AG08395 (cell line): ENCODE results near the gene PARG.
"Not testable (repeated sequence)": the region's sequence is repeated elsewhere in the genome, so short reads cannot be mapped to it uniquely, and the experiment has no call there.

Experiments used
- DNase-seq: peaks from one replicate; pipeline ENCODE4 v3.0.0; 2012; ENCODE audit warnings: mixed read lengths, low spot score

PARG gene

DNA sequence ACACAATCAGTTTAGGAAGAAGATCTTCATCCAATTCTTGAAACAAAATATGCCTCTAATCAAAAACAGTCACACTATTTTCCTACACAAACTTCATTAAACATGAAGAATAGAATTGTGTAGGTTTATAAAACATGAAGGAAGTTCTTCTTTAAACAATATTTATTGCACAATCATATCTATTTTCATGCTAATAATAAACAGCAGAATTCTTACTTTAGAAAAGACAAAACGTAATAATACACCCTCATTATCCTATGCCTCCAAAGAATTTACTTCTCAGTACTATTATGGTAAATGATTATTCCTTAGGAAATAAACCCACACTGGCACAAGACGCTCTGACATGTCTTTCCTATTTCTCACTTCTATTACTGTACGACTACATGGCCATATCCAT is 41.4 kb downstream of the PARG start:
- DNase-seq, result not testable (repeated sequence)

DNA sequence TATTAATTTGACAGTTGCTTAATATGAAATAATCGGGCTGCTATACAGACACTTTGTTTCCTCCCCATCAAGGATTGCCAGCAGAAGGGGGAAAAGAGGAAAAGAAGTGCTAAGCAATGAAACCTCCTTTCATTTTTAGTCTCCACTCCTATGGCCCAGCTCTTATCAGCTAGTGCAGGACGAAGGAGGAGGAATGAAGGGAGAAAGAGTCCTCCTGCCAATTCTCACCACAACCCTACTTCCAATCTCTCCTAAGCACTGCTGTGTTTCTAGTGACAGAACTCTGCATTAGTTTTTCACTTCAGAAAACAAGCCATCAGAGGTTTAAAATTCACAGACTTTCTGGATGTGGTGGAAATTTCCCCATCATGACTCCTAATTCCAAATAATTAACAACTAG is 41.8 kb downstream of the PARG start:
- not testable (repeated sequence) for DNase-seq

DNA sequence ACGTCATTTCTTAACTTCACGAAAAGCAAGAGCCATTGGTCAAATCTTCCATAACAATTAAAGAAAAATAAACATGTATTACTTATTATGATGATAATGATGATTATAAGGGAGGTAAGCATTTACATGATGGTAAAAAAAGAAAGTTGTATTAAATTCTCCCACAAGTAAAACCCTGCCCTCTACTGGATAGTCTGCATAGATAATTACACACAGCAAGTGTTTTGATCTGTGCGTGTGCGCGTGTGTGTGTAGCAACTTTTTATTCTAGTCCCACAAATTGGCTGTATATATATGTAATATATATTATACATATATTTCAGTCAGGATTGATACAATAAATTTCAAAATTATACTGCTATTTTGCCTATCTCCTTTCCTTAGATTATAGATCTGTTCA is 51.8 kb downstream of the PARG start:
- not testable (repeated sequence) for DNase-seq

DNA sequence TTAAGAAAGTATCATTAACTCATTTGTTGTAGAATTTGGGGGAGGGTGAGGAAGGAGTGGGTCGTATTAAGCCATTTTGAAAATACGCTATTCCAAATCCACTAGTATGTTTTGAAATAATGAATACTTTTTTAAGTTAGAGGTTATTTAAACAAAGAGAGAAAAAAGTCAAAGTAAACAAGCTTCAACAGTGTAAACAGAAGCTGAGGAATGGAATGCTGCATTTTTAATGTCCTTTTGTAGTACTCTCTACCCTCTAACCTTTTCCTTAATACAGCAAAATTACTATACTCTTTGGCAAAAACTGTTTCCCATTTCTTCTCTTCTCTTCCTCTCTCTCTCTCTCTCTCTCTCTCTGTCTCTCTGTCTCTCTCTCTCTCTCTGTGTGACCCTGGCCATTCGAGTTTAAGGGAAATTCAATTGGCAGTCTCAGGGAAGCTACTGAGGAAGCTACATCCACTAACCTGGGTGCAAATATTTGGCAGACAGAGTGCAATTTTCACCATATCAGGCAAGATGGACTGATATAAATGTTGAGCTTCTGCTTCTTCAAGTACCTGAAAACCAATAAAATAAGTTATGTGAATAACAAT is 57.0 kb downstream of the PARG start:
- DNase-seq, result not testable (repeated sequence)

DNA sequence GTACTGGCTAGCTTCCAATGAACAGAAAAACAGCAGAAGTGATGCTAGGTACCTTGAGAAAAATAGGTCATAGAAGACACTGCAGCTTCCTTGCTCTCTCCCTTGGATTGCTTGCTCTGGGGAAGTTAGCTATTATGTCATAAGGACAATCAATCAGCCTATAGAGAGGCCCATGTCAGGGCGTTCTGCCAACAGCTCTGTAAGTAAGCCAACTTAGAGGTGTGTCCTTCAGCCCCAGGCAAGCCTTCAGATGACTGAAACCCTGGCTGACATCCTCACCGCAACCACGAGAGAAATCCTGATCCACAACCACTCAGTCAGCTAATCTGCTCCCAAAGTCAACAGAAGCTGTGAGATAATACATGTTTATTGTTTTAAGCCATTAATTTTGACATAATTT is 58.0 kb downstream of the PARG start:
- DNase-seq, result not testable (repeated sequence)

DNA sequence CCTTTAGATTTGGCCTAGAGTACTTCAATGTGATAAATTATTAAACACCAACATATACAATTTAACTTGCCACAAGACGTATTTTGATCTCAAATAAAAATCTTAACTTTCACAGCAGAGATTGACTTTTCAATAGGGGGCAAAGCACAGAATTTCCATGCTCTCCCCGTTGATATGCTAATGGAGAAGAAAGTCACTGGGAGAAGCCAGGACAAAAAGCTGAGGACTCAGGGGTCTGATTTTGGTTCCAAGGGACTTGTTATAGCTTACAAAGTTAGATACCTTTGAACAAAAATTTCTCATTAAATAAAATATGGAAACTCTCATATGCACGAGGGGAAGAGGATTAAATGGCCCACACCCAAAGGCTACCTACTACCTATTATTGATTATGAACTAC is 59.5 kb downstream of the PARG start:
- not testable (repeated sequence) for DNase-seq

DNA sequence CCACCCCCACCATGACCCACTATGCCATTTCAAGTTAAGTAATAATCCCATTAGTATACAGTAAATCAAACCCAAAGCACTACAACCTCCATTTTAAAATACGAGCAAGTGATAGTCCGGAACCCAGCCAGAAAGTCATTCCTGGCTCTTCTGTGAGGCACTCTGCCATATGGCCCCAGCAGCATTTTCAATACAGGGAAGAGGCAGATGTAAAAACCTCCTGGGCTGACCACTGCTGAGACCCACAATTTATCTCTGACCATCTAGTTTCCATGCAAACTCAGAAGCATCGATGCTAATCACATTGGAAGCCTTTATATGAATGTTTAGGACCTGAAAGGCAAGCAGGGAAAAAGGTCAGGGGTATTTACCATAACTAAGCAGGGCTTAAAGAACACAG is 69.1 kb downstream of the PARG start:
- DNase-seq, result not testable (repeated sequence)

DNA sequence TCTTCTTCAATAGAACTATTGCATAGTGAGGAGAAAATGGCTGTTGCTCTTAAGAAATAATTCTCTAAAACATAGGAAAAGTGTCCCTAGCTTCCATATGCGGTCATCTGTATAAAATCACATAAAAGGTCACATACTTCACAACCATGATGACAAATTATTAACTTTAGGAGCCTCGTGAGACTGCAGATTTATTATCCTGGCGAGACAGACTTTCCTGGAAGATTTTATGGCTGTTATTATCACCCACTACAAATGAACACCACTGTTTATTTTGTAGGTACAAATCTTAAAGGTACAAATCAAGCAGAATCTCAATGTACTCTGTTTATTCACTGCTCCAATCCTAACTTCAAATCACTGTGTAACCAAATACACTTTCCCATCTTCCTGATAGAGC is 70.4 kb downstream of the PARG start:
- DNase-seq, result not testable (repeated sequence)

DNA sequence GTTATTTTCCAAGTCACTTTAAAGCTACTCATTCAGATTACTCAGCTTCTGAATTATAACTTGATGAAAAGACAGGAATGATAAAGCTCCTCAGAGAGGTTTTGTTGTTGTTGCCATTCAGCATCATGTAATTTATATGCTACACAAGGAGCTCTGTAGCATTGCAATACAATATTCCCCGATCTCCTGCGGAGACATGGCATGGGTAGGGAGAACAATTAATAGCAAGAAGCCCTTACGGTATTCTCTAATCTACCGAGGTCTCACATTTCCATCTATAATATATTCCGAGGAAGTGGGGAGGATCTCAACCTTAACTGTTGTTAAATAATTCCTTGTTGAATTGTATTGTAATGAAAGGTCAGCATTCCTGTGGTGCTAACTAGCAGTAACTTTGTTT is 81.9 kb downstream of the PARG start:
- not testable (repeated sequence) for DNase-seq

DNA sequence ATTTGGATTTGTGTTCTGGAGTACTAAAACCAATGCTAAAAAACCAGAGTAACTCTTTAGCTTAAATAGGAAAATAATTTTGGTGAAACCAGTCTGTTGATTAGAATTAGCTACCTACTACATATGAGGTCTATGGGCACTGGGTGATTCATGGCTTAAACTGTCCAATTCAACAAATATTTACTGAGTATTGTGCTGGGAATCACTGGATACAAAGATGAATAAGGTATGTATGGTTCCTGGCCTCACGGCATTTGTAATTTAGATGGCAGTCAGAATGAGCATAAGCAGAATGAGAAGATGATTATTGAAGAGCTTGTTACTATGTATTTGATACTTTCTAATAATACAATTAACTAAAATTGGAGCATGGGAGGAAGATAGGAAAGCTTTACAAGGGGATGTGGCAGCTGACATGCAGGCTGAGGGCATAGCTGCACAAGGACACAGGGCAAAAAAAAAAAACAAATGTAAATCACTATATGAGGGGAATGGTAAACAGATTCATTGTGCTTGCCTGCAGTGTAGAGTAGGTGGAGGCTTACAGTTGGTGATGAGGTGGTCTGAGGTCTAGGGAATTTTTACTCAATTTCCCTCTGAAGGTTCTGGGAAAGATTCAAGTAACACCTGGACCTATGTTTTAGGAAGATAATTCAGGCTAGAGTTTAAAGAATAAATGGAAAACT is 83.0 kb downstream of the PARG start:
- not testable (repeated sequence) for DNase-seq

DNA sequence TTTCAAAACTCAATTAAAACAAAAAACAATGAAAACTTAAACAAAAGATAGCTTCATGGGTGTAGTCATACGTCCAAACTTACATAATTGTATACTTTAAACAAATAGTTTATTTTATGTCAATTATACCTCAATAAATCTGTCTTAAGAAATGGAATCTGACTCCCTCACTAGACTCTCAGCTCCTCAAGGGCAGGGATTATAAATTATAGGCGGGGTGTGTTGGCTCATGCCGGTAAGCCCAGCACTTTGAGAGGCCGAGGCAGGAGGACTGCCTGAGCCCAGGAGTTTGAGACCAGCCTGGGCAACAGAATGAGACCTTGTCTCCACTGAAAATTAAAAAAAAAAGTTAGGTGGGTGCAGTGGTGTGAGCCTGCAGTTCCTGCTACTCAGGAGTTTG is 92.3 kb downstream of the PARG start:
- not testable (repeated sequence) for DNase-seq

DNA sequence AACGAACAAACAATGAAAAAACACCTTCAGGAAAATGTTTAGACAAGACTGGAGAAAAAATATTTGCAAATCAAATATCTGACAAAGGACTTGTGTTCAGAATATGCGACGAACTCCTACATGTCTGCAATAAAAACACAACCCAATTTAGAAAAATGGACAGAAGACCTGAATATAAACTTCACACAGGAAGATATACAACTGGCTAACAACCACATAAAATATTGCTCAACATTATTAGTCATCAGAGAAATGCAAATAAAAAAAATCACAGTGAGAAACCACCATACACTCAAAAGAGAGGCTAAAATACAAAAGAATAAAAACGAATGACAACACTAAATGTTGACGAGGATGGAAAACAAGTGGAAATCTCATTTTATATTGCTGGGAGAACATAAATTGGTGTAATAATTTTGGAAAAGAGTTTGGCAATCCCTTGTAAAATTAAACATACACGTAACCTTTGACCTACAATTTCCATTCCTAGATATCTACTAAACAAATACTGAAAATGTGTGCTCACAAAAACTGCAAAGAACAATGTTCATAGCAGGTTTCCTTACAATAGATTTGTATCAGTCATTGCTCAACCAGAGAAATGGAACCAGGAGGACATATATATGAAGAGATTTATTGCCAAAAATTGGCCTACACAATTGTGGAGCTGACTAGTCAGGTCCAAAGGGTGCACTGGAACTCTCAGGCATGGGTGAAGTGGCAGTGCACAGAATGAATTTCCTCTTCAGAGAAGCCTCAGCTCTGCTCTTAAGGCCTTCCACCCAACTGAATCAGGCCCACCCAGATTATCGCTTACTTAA is 96.8 kb downstream of the PARG start:
- peak; percentile 11 for DNase-seq

DNA sequence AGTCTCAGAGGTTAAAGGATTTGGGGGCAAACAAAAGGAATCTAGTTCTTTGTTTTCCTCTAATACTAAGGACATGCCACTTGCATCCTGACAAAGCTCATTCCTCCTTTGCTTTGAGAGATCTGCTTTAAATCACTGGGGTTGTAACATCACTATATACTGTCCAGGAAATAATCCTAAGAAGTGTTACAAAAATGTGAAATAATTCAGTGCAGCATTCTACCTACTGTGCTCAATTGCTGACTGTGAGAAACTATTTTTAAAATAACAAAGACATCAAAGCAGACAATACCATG is 99.5 kb downstream of the PARG start:
- DNase-seq, result not testable (repeated sequence)

DNA sequence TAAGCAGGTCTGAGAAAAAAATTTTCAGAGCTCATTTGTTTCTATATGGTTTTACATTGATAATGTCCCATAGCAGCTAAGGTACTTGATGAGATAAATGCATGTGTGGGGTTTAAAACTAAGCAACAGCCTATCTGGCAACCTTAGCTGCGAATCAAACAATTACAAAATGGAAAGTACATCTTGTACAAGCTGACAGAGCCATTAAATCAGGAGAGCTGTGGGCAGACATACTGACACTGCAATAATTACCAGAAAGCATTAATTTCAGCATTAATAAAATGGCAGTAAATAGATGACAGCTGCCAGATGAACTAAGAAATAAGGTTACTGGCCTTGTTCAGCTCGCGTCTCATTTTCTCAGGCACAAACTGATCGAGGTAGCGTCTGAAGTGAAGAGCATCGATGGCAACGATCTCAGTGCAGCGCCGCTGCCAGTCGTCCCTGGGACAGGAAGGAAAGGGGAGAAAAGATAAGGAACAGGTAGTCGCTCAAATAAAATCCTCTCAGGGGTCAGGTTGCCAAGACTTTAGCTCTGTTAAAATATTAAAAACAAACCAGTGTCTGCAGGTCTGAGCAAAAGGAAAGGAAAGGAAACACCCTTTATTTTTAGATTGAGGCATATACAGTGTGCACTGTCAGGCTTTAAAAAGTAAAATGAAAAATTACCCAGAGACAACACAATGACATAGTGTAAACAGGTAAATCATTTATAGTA is 100.1 kb downstream of the PARG start:
- no peak for DNase-seq

DNA sequence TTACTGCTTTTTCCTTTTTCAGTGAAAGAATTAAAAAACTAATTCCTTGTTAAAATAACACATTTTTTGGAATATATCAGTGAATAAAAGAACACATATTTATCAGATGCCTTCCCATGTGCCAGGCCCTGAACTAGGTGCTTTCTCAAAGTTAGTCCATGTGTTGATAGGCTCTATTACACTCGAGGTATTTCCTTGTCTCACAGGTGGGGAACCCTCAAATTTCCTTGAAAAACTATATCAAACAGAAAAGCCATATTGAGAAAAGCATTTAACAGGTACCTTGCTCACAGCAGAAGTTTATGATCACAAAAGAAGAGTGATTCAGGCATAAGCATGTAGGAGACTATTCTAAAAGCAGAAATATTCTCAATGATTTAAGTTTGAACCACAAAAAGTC is 104.1 kb downstream of the PARG start:
- DNase-seq, result no peak

DNA sequence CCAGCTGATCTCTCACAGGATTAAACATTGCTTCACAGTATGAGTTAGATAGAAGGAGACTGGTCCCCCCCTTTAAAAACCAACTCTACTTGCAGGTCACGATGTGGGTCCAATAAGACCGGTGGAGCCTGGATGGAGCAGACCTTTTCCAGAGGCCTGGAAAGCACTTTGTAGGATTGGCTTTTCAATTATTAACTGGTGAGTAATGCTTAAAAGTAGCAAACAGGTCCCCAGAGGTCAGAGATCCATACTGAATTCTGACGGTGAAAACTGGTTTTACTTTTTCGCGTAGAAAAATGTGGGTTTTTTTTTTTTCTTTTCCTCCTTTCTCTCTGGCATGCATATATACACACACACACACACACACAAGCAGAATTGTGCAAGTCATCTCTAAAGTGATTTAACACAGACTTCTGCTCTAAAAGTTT is 104.8 kb downstream of the PARG start:
- DNase-seq, result no peak

DNA sequence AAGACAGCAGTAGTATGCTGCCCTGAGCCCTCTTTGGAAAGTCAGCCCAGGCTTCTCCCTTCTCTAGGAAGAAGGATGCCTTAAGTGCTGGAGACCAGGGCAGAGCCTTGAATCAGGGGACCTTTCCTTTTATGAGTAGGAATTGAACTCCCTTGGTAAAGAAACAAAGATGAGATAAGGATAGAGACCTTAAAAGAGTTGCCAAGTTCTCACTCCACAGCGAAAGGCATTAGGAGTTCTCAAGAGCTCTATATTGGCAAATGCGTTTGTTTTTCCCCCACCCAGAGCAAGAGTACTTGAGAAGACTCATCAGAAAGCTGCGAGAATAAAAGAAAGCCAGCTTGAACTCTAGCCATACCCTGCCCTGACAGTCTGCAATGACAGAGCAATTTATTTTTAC is 106.9 kb downstream of the PARG start:
- no peak for DNase-seq

DNA sequence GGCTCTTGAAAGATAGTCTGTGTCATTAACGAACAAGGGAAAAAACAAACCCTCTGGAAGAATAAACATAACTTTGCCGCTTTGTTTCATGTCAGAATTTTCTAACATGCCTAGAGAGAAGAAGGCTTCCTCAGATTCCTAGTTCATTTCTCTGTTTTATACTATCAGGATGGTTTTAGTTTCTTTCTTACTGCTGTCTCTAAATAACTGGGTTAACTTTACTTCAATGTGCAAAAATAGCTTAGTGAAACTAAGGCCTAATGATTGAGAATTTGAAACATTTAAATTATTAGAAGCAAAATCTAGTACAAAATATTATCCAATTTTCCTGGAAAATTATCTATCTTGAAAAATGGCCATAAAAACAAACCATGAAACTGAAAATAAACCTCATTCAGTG is 107.6 kb downstream of the PARG start:
- DNase-seq, result no peak

DNA sequence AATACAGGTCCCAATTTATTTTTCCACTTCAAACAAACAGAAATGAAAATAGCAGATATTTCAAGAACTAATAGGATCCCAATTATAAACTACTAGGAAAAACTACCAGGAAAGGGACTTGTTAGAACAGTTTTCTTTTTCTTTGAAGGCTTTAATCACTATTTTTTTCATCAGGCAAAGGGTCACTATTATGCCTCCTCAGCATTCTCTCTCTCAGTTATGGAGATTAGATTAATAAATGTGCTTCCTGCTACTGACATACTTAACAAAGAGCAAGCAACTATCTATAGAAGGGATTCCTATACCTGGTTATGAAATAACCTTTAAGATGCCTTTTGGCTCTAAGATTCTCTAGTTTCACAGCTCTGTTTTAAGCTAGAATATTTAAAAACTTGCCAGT is 108.7 kb downstream of the PARG start:
- no peak for DNase-seq

DNA sequence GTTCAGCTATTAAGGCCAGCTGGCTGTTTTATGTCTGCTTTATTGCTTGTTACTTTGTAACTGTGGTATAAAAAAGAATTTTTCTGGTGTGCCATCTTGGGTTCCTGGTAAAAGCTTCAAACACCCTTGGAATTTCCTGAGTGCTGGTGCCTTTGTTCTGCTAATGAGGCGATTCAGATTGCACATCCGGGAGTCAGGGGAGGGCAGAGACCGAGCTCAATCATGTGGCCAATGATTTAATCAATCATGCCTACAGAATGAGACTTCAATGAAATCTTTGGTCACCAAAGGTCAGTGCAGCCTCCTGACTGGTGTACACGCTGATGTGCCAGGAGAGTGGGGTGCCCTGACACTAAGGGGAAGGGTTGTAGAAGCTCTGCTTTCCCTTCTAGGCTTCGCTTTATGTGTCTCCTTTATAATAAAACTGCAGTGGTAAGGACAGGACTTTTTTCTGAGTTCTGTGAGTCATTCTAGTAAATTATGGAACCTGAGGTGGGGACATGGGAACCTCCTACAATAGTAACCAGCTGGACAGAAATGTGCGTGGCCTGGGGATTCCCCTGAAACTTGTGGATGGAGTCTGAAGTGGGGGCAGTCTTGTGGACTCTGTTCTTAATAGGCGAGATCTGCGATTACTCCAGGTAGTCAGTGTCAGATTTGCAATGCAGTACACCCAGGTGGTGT is 110.3 kb downstream of the PARG start:
- DNase-seq, result peak; percentile 3

DNA sequence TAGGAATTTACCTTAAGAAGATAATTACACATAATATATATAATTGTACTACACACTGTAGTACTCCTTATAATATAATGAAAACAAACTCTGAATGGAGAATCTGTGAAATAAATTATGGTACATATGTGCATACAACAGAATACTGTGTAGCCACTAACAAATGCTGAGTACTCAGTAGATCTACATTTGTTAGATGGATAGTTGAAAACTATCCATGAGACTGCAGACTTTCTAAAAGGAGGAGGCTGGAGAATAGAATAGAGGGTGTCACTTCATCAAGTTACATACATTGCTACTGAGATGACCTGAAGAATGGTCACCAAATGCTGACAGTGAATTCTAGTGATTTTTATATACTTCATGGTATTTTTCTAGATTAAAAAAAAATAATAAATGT is 111.0 kb downstream of the PARG start:
- DNase-seq, result no peak

DNA sequence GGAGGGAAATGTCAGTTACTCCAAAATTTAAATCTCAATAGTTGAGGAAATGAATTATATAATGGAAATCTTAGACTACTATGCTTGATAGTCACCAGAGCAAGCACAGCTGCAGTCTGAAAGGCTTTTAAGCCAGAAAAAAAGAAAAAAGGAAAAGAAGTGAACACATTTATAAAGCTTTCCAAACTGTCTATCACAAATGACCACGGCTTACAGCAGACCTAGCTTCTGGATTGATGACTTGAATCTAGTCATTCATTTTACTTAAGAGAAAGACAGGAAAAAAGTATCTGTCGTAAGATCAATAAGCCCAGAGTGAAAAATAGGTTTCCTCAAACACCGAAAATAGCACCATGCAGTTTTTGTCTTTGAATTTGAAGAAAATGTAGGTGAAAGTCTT is 111.8 kb downstream of the PARG start:
- DNase-seq, result no peak
